Measurements from ENCODE around the gene TFAP2E.
A peak's percentile ranks its signal among the peaks of the same experiment; 100 is the strongest.

TFAP2E gene

DNA sequence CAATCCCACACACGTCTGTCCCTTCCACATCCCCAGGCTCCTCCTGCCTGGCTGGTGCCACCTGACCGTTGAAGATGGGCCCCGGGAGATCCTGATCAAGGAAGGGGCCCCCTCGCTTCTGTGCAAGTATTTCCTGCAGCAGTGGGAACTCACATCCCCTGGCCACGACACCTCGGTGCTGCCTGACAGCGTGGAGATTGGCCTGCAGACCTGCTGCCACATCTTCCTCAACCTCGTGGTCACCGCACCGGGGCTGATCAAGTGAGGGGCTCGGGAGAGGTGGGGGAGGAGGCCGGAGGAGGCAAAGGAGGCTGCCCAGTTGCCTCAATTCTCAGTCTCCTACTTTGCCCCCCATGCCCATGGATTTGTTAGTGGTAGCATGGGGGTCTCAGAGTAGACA, 9.9 kb upstream of the TFAP2E start:
- H3K4me3 Mint-ChIP-seq, result no peak overlapping the region
- no peak overlapping the region for H3K27ac Mint-ChIP-seq
- H3K9me3 Mint-ChIP-seq, result no peaks in the 10 kb centered on the region
- no peaks in the 10 kb centered on the region for H3K27me3 Mint-ChIP-seq
- ATAC-seq, result no peak
- peaks cover 21% of the 10 kb centered on the region for H3K36me3 Mint-ChIP-seq
- H3K4me1 Mint-ChIP-seq, result peaks cover 43% of the 10 kb centered on the region

GRCh38 chr1:35564037-35564883, 8.9 kb upstream of the TFAP2E start:
- Mint-ChIP-seq H3K4me1 (peaks cover 42% of the 10 kb centered on the region), H3K27ac (no peak overlapping the region), H3K4me3 (no peak overlapping the region), H3K27me3 (no peaks in the 10 kb centered on the region), H3K9me3 (no peaks in the 10 kb centered on the region), H3K36me3 (peaks cover 21% of the 10 kb centered on the region)
- peak; percentile 67 for ATAC-seq

GRCh38 chr1:35564884-35565741, 8.0 kb upstream of the TFAP2E start:
- Mint-ChIP-seq H3K27ac (no peak overlapping the region), H3K9me3 (no peaks in the 10 kb centered on the region), H3K4me3 (no peak overlapping the region), H3K4me1 (peaks cover 37% of the 10 kb centered on the region), H3K36me3 (peaks cover 21% of the 10 kb centered on the region), H3K27me3 (no peaks in the 10 kb centered on the region)
- no peak for ATAC-seq

DNA sequence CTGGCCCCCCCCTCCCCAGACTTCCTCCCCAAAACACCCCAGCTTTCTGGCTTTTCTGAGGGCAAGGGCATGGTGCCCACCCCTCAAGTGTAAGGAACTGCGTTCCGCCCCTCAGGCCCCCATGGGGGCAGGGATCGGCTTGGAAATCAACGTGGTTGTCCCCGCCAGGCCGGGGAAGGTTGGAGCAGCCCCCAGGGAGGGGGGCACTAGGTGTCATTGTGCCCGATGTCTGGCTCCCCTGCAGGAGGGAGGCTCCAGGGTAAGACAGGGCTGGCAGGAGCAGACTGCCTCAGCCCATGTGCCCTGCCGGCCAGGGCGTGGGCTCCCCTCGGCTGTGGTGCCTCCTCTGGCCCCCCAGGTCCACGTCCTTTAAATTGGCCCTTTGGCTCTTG, 7.4 kb upstream of the TFAP2E start:
- Mint-ChIP-seq H3K27ac (no peak overlapping the region), H3K27me3 (no peaks in the 10 kb centered on the region), H3K4me3 (no peak overlapping the region), H3K36me3 (peaks cover 21% of the 10 kb centered on the region), H3K9me3 (no peaks in the 10 kb centered on the region), H3K4me1 (peaks cover 36% of the 10 kb centered on the region)
- no peak for ATAC-seq

- no peak overlapping the region for H3K27ac Mint-ChIP-seq
- H3K9me3 Mint-ChIP-seq, result no peaks in the 10 kb centered on the region
- peaks cover 20% of the 10 kb centered on the region for H3K4me1 Mint-ChIP-seq
- no peak for ATAC-seq
- no peaks in the 10 kb centered on the region for H3K27me3 Mint-ChIP-seq
- no peak overlapping the region for H3K4me3 Mint-ChIP-seq
- H3K36me3 Mint-ChIP-seq, result peaks cover 21% of the 10 kb centered on the region
Measured at GRCh38 chr1:35567947-35568558, 5.1 kb upstream of the TFAP2E start.

DNA sequence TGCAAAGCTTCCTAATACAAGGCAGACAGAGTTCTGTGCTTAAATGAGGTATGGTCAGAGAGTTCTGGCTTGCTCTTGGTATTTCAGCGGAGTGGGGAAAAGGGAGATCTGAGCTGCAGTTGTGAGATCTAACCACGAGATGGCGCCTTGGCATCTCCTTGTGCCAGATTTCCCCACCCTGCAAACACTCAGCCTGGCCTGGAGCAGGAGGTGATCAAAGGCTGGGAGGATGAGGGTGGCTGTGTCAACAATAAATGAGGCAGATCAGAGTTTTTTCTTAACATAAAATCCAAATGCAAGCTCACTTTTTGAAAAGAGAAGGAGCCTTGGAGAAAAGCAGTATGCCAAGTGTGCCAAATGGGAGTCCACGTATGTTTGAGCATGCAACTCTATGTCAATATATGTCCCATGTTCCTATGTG, 4.1 kb upstream of the TFAP2E start:
- Mint-ChIP-seq H3K27me3 (no peaks in the 10 kb centered on the region), H3K27ac (no peak overlapping the region), H3K36me3 (peaks cover 20% of the 10 kb centered on the region), H3K4me1 (peaks cover 20% of the 10 kb centered on the region), H3K4me3 (no peak overlapping the region), H3K9me3 (no peaks in the 10 kb centered on the region)
- ATAC-seq, result peak; percentile 68

GRCh38 chr1:35569936-35570335, 3.2 kb upstream of the TFAP2E start:
- no peak overlapping the region for H3K27ac Mint-ChIP-seq

DNA sequence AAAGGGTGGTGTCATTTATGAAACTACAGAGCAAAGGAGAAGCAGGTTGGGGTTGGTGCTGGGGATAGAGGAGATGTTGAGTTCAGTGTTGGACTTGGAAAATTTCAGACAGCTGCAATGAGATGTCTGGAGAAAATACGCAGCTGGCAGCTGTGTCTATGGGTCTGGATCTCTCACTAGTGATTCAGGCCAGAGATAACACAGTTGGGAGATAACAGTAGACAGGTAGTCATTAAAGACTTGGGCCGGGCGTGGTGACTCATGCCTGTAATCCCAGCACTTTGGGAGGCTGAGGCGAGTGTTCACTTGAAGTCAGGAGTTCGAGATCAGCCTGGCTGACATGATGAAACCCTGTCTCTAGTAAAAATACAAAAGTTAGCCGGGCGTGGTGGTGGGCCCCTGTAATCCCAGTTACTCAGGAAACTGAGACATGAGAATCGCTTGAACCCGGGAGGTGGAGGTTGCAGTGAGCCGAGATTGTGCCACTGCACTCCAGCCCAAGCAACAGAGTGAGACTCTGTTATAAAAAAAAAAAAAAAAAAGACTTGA, 2.5 kb upstream of the TFAP2E start:
- ATAC-seq, result no peak
- H3K4me3 Mint-ChIP-seq, result no peak overlapping the region
- H3K27ac Mint-ChIP-seq, result no peak overlapping the region

More at GRCh38 chr1:35569936-35570335, 3.2 kb upstream of the TFAP2E start:
- no peak for ATAC-seq
- Mint-ChIP-seq H3K9me3 (no peaks in the 10 kb centered on the region), H3K4me1 (peaks cover 11% of the 10 kb centered on the region), H3K4me3 (no peak overlapping the region), H3K36me3 (peaks cover 10% of the 10 kb centered on the region), H3K27me3 (peaks cover 7% of the 10 kb centered on the region)

GRCh38 chr1:35571263-35571662, 1.9 kb upstream of the TFAP2E start:
- no peaks in the 10 kb centered on the region for H3K9me3 Mint-ChIP-seq
- no peak overlapping the region for H3K27ac Mint-ChIP-seq
- peaks cover 17% of the 10 kb centered on the region for H3K27me3 Mint-ChIP-seq
- peaks cover 10% of the 10 kb centered on the region for H3K36me3 Mint-ChIP-seq
- H3K4me3 Mint-ChIP-seq, result no peak overlapping the region
- ATAC-seq, result no peak
- peaks cover 11% of the 10 kb centered on the region for H3K4me1 Mint-ChIP-seq

More for the DNA sequence above, 2.5 kb upstream of the TFAP2E start:
- Mint-ChIP-seq H3K9me3 (no peaks in the 10 kb centered on the region), H3K4me1 (peaks cover 10% of the 10 kb centered on the region), H3K36me3 (peaks cover 10% of the 10 kb centered on the region), H3K27me3 (peaks cover 14% of the 10 kb centered on the region)

DNA sequence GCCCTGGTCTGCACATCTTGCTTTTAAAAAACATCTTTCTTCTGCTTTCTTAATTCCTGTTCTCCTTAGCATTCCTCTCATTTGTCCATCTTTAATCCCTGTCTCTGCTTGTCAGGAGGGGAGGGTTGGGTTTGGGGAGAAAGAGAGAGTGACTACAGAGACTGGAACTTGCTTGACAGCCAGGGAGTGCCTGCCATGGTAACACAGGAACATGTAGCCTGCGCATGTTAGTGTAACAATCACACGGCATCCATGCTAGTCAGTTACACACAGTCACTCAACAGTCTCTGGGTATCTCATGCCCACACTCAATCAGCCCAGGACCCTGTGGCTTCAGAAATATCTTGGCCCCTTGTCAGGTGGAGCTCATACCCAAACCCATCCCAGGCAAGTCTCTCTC, 818 bp upstream of the TFAP2E start:
- H3K27me3 Mint-ChIP-seq, result peaks cover 17% of the 10 kb centered on the region
- no peaks in the 10 kb centered on the region for H3K9me3 Mint-ChIP-seq
- ATAC-seq, result no peak
- no peak overlapping the region for H3K4me3 Mint-ChIP-seq
- H3K27ac Mint-ChIP-seq, result no peak overlapping the region
- H3K36me3 Mint-ChIP-seq, result peaks cover under 1% of the 10 kb centered on the region
- peaks cover 17% of the 10 kb centered on the region for H3K4me1 Mint-ChIP-seq

GRCh38 chr1:35574125-35574654, 1.1 kb downstream of the TFAP2E start:
- peaks cover 17% of the 10 kb centered on the region for H3K27me3 Mint-ChIP-seq
- no peak overlapping the region for H3K27ac Mint-ChIP-seq
- no peaks in the 10 kb centered on the region for H3K36me3 Mint-ChIP-seq
- no peak overlapping the region for H3K4me3 Mint-ChIP-seq
- peak; percentile 14 for ATAC-seq
- H3K4me1 Mint-ChIP-seq, result peaks cover 21% of the 10 kb centered on the region
- no peaks in the 10 kb centered on the region for H3K9me3 Mint-ChIP-seq

- Mint-ChIP-seq H3K36me3 (no peaks in the 10 kb centered on the region), H3K4me3 (no peak overlapping the region), H3K4me1 (peaks cover 21% of the 10 kb centered on the region), H3K27me3 (peaks cover 17% of the 10 kb centered on the region), H3K9me3 (no peaks in the 10 kb centered on the region), H3K27ac (no peak overlapping the region)
- ATAC-seq, result no peak
Measured at GRCh38 chr1:35574655-35575415, 1.7 kb downstream of the TFAP2E start.

- no peak overlapping the region for H3K27ac Mint-ChIP-seq
- H3K9me3 Mint-ChIP-seq, result no peaks in the 10 kb centered on the region
- no peak overlapping the region for H3K4me3 Mint-ChIP-seq
- ATAC-seq, result no peak
- peaks cover 17% of the 10 kb centered on the region for H3K27me3 Mint-ChIP-seq
- H3K4me1 Mint-ChIP-seq, result peaks cover 21% of the 10 kb centered on the region
- H3K36me3 Mint-ChIP-seq, result no peaks in the 10 kb centered on the region
Measured at GRCh38 chr1:35575416-35575958, 2.4 kb downstream of the TFAP2E start.

Data from stimulated activated memory B cell treated with anti-CD40 and anti-IgM and Interleukin-4, amounts not matched to agents 10 μg/mL and 1 μg/mL and 100 μg/mL, for 72 hours (primary cell).